H1 (cell line): ENCODE data around the gene ARMC5. TPM values are rescaled to one million over a fixed set of nuclear protein-coding genes. Genes with fewer than 3 reads are reported as not detected.

Source experiments
- CTCF ChIA-PET: fragments of 300-600 bp; sonication (Branson Sonifier 250); formaldehyde crosslinking; loops from one replicate; lab custom pipeline; 2021; ENCODE audit not compliant: partially characterized antibody; lab: Charles Lee
- POLR2A ChIA-PET: fragments of 300-600 bp; sonication (Branson Sonifier 250); formaldehyde crosslinking; loops from one replicate; lab custom pipeline; 2021; ENCODE audit warnings: inconsistent platforms; ENCODE audit not compliant: partially characterized antibody; lab: Charles Lee
- DNase-seq, 2 experiments: peaks; one replicate each; pipeline versions ENCODE4 v3.0.0 to v3.0.0-alpha.2; 2010 to 2022; ENCODE audit warnings: low spot score in 2 of 2, low read depth in 1 of 2, mixed read lengths in 1 of 2
- FAIRE-seq: peaks from 2 replicates; lab custom pipeline; 2011; peaks lifted over from hg19 to GRCh38; lab: Jason Lieb, UNC
- H2AFZ ChIP-seq: 2 replicates; pipeline ENCODE4 v1.8.1; 2012; ENCODE audit warnings: low read length, inconsistent platforms
- H2AK5ac ChIP-seq: 2 replicates; pipeline ENCODE4 v1.6.1; 2013; ENCODE audit warnings: low read depth, low read length
- H2BK120ac ChIP-seq: replicated peaks from 2 replicates; pipeline ENCODE3; 2013; ENCODE audit warnings: low read depth, low read length, inconsistent platforms
- H2BK12ac ChIP-seq: 2 replicates; pipeline ENCODE4 v1.6.1; 2013; ENCODE audit warnings: low read depth, low read length
- H2BK15ac ChIP-seq: 2 replicates; pipeline ENCODE4 v1.6.1; 2013; ENCODE audit warnings: low read length
- H2BK20ac ChIP-seq: 2 replicates; pipeline ENCODE4 v1.6.1; 2013; ENCODE audit warnings: low read length
- H2BK5ac ChIP-seq: 2 replicates; pipeline ENCODE4 v1.6.1; 2013; ENCODE audit warnings: low read depth, low read length
- H3K14ac ChIP-seq: 2 replicates; pipeline ENCODE4 v1.6.1; 2013; ENCODE audit warnings: inconsistent platforms; ENCODE audit not compliant: insufficient read length
- H3K18ac ChIP-seq: 2 replicates; pipeline ENCODE4 v1.6.1; 2013; ENCODE audit warnings: low read length; ENCODE audit errors: extremely low read depth
- H3K23ac ChIP-seq: 2 replicates; pipeline ENCODE4 v1.6.1; 2013; ENCODE audit warnings: inconsistent platforms; ENCODE audit not compliant: insufficient read length
- H3K23me2 ChIP-seq: 2 replicates; pipeline ENCODE4 v1.6.1; 2013; ENCODE audit warnings: low read depth, low read length
- H3K27ac ChIP-seq: 2 replicates; pipeline ENCODE4 v1.6.1; 2011; ENCODE audit warnings: low read depth, low read length, inconsistent platforms
- H3K27me3 ChIP-seq, 4 experiments: replicated peaks in 1 of 4; 1 replicate in 1 of 4; 2 replicates in 3 of 4; pipeline versions ENCODE4 v1.6.1 to v1.8.1; 2011 to 2013; ENCODE audit warnings: low read length in 3 of 4, mild to moderate bottlenecking in 3 of 4, inconsistent platforms in 2 of 4, mixed read lengths in 2 of 4, moderate library complexity in 1 of 4; ENCODE audit not compliant: control insufficient read depth in 3 of 4, insufficient read depth in 3 of 4; ENCODE audit errors: extremely low read depth in 1 of 4
- H3K36me3 ChIP-seq, 4 experiments: 2 replicates each; pipeline versions ENCODE4 v1.6.1 to v1.8.1; 2011 to 2013; ENCODE audit warnings: mild to moderate bottlenecking in 4 of 4, low read length in 3 of 4, moderate library complexity in 2 of 4, control low read depth in 1 of 4, inconsistent platforms in 1 of 4; ENCODE audit not compliant: insufficient read depth in 4 of 4, control insufficient read depth in 2 of 4
- H3K4ac ChIP-seq: replicated peaks from 2 replicates; pipeline ENCODE3; 2013; ENCODE audit warnings: low read length, low read depth, mixed read lengths, inconsistent platforms; ENCODE audit not compliant: insufficient read length
- H3K4me1 ChIP-seq, 4 experiments: replicated peaks in 1 of 4; 1 replicate in 1 of 4; 2 replicates in 3 of 4; pipeline versions ENCODE4 v1.6.1 to v1.8.1; 2011 to 2013; ENCODE audit warnings: low read length in 3 of 4, inconsistent platforms in 2 of 4, mixed read lengths in 1 of 4; ENCODE audit not compliant: insufficient read depth in 4 of 4, control insufficient read depth in 3 of 4
- H3K4me2 ChIP-seq, 2 experiments: 2 replicates each; pipeline versions ENCODE4 v1.6.1 to v1.8.1; 2011 to 2013; ENCODE audit warnings: low read depth in 2 of 2, low read length in 2 of 2, control low read depth in 1 of 2, inconsistent platforms in 1 of 2, mild to moderate bottlenecking in 1 of 2; ENCODE audit not compliant: insufficient read depth in 1 of 2
- H3K4me3 ChIP-seq, 4 experiments: fragments of 200-600, 300-600 bp in 1 of 4; sonication (generic), shearing (Covaris generic), sonication (Bioruptor Twin) in 1 of 4; 2 replicates each; pipeline versions ENCODE4 v1.5.1 to v1.8.1; 2011 to 2016; ENCODE audit warnings: low read length in 4 of 4, low read depth in 3 of 4, control low read depth in 2 of 4, inconsistent platforms in 2 of 4, mild to moderate bottlenecking in 2 of 4, mixed read lengths in 1 of 4, moderate library complexity in 1 of 4; ENCODE audit not compliant: insufficient read depth in 2 of 4; ENCODE audit errors: extremely low read depth in 1 of 4
- H3K56ac ChIP-seq: replicated peaks from 2 replicates; pipeline ENCODE3; 2013; ENCODE audit warnings: low read depth, mild to moderate bottlenecking, mixed read lengths, low read length, inconsistent platforms; ENCODE audit not compliant: insufficient read length
- H3K79me1 ChIP-seq: 2 replicates; pipeline ENCODE4 v1.6.1; 2013; ENCODE audit warnings: low read depth, low read length, control low read depth
- H3K79me2 ChIP-seq, 2 experiments: 2 replicates each; pipeline versions ENCODE4 v1.6.1 to v1.8.1; 2012 to 2013; ENCODE audit warnings: low read length in 2 of 2, mild to moderate bottlenecking in 2 of 2, inconsistent platforms in 1 of 2; ENCODE audit not compliant: insufficient read depth in 2 of 2, control insufficient read depth in 1 of 2
- H3K9ac ChIP-seq, 4 experiments: replicated peaks in 1 of 4; 1 replicate in 1 of 4; 2 replicates in 3 of 4; pipeline versions ENCODE4 v1.6.1 to v1.8.1; 2011 to 2013; ENCODE audit warnings: low read depth in 3 of 4, low read length in 3 of 4, control low read depth in 2 of 4, mild to moderate bottlenecking in 2 of 4, moderate library complexity in 2 of 4, inconsistent platforms in 1 of 4; ENCODE audit errors: extremely low read depth in 1 of 4
- H3K9me3 ChIP-seq, 2 experiments: 2 replicates each; pipeline versions ENCODE4 v1.6.1 to v1.8.1; 2012 to 2013; ENCODE audit warnings: mild to moderate bottlenecking in 2 of 2, moderate library complexity in 2 of 2, control low read depth in 1 of 2, inconsistent platforms in 1 of 2, low read depth in 1 of 2, low read length in 1 of 2, mixed read lengths in 1 of 2; ENCODE audit not compliant: insufficient read depth in 2 of 2
- H4K20me1 ChIP-seq, 2 experiments: replicated peaks in 1 of 2; 2 replicates each; pipeline versions ENCODE3 to v1.8.1; 2011 to 2013; ENCODE audit warnings: inconsistent platforms in 2 of 2, low read length in 2 of 2, mild to moderate bottlenecking in 1 of 2; ENCODE audit not compliant: insufficient read depth in 2 of 2, control insufficient read depth in 1 of 2
- H4K5ac ChIP-seq: 2 replicates; pipeline ENCODE4 v1.6.1; 2013; ENCODE audit warnings: low read length, low read depth, mixed read lengths, inconsistent platforms; ENCODE audit not compliant: insufficient read length
- H4K8ac ChIP-seq: 2 replicates; pipeline ENCODE4 v1.8.0; 2013; ENCODE audit warnings: mild to moderate bottlenecking, moderate library complexity, low read length, inconsistent platforms; ENCODE audit not compliant: insufficient read depth; ENCODE audit errors: extremely low read depth
- H4K91ac ChIP-seq: replicated peaks from 2 replicates; pipeline ENCODE3; 2013; ENCODE audit warnings: low read length, mixed read lengths, inconsistent platforms; ENCODE audit not compliant: insufficient read length
- CBX8 ChIP-seq: fragments of 300-800, 300-1000 bp; sonication (generic); IDR thresholded peaks from 2 replicates; pipeline ENCODE4 v1.7.1; 2016; ENCODE audit warnings: low read depth, low read length, borderline replicate concordance
- CHD2 ChIP-seq: IDR thresholded peaks from 2 replicates; pipeline ENCODE4 v1.6.1; 2012; ENCODE audit warnings: low read length, improper control_type of control experiment
- CTCF ChIP-seq, 3 experiments: IDR thresholded peaks; 1 replicate in 2 of 3; 2 replicates in 1 of 3; pipeline versions ENCODE4 v1.5.1 to v1.6.1; 2011; ENCODE audit warnings: low read length in 3 of 3, mild to moderate bottlenecking in 3 of 3, inconsistent platforms in 2 of 3, low read depth in 1 of 3, moderate library complexity in 1 of 3; ENCODE audit not compliant: insufficient read depth in 1 of 3; ENCODE audit errors: control extremely low read depth in 1 of 3
- EP300 ChIP-seq, 2 experiments: IDR thresholded peaks; 1 replicate in 1 of 2; 2 replicates in 1 of 2; pipeline ENCODE4 v1.6.1; 2011 to 2012; ENCODE audit warnings: low read depth in 2 of 2, low read length in 2 of 2, mild to moderate bottlenecking in 2 of 2, borderline replicate concordance in 1 of 2, inconsistent platforms in 1 of 2, moderate library complexity in 1 of 2
- FOSL1 ChIP-seq: IDR thresholded peaks from 2 replicates; pipeline ENCODE4 v1.6.1; 2011; ENCODE audit warnings: mild to moderate bottlenecking, low read depth, low read length, moderate library complexity; ENCODE audit not compliant: insufficient read depth
- PHF8 ChIP-seq: fragments of 200-600 bp; sonication (generic); conservative IDR thresholded peaks from 2 replicates; pipeline ENCODE4 v1.7.1; 2012; ENCODE audit warnings: low read depth, mild to moderate bottlenecking, inconsistent platforms, low read length, moderate library complexity
- RAD21 ChIP-seq, 2 experiments: IDR thresholded peaks in 1 of 2; conservative IDR thresholded peaks in 1 of 2; 2 replicates each; pipeline ENCODE4 v1.6.1; 2011; ENCODE audit warnings: low read depth in 2 of 2, low read length in 2 of 2, improper control_type of control experiment in 1 of 2, inconsistent platforms in 1 of 2, mild to moderate bottlenecking in 1 of 2, moderate library complexity in 1 of 2
- SP4 ChIP-seq: IDR thresholded peaks from 2 replicates; pipeline ENCODE4 v1.6.1; 2012; ENCODE audit warnings: low read length, inconsistent platforms
- WGBS, 2 experiments: shearing (Covaris generic) in 1 of 2; methylation state at CpG; one replicate each; pipeline versions ENCODE4 v1.1.6 to v1.1.7; 2013 to 2015; ENCODE audit warnings: low lambda C conversion rate in 2 of 2, mixed read lengths in 2 of 2, inconsistent platforms in 1 of 2, low coverage in 1 of 2, missing lambda C conversion rate in 1 of 2; ENCODE audit not compliant: insufficient replicate concordance in 2 of 2, insufficient coverage in 1 of 2, insufficient read length in 1 of 2; ENCODE audit errors: extremely low coverage in 1 of 2, missing lambda C conversion rate in 1 of 2; 5-methylcytosine and 5-hydroxymethylcytosine counted together
- polyA plus RNA-seq, 7 experiments: library from polyadenylated mRNA; depleted of rRNA in 3 of 7; stranded (reverse) in 5 of 7; unstranded in 2 of 7; fragments of >200 nt in 5 of 7; fragments of 200-250 nt in 2 of 7; gene quantifications; 1 replicate in 5 of 7; 2 replicates in 1 of 7; 4 replicates in 1 of 7; pipeline versions ENCODE4 v1.2.1 to v1.2.3, GENCODE V29; 2011 to 2013; ENCODE audit warnings: missing spikeins in 2 of 7, mixed read lengths in 2 of 7
- total RNA-seq: library from RNA; stranded (reverse); fragmentation: NEBNext Ultra II Directional; extraction: Animal tissue kit (Norgen Biotek cat#: 25700); gene quantifications from 2 replicates; pipeline ENCODE4 v1.2.1, GENCODE V29; 2021

The ARMC5 gene
- total and polyA plus RNA-seq, 2 of the 8 experiments (the other 6 are each of a cell fraction or from before 2014, with no cell fraction given) = 7.8 to 8.7 TPM

GRCh38 chr16:31451681-31452351 is 7.5 kb upstream of the ARMC5 start:
- no peak overlapping the region for H3K9ac ChIP-seq
- no peak overlapping the region for H3K18ac ChIP-seq
- TF ChIP-seq PHF8 (no peak), FOSL1 (no peak), CTCF (IDR thresholded peaks at IDR 0.05; ENCODE audit: control extremely low read depth in 1 of 3, insufficient read depth in 1 of 3, low read depth in 1 of 3, low read length in 3 of 3) (peak; percentile 60 to 74 (median 73)), CBX8 (no peak), RAD21 (IDR thresholded peaks at IDR 0.05 in 1 of 2, conservative IDR thresholded peaks at IDR 0.05 in 1 of 2; ENCODE audit: low read depth in 2 of 2, low read length in 2 of 2) (peak; percentile 53 to 64), CHD2 (no peak), SP4 (no peak), EP300 (IDR thresholded peaks at IDR 0.05; ENCODE audit: borderline replicate concordance in 1 of 2, low read depth in 2 of 2, low read length in 2 of 2) (no peak)

More at GRCh38 chr16:31451681-31452351, 7.5 kb upstream of the ARMC5 start:
- H3K4me2 ChIP-seq = peak overlapping the region in 1 of 2 experiments; percentile 10; a peak in 1 of 4 replicates
- no peak overlapping the region for H4K91ac ChIP-seq
- H2BK20ac ChIP-seq = no peak overlapping the region
- no peaks in the 10 kb centered on the region for H3K27me3 ChIP-seq
- H3K27ac ChIP-seq = no peak overlapping the region
- H2AFZ ChIP-seq = no peak overlapping the region
- H2BK12ac ChIP-seq = no peak overlapping the region
- H3K36me3 ChIP-seq = no peaks in the 10 kb centered on the region
- H3K4me1 ChIP-seq = peaks cover 4 to 19% (median 12%) of the 10 kb centered on the region in 4 experiments
- H4K20me1 ChIP-seq = peaks cover 6 to 20% of the 10 kb centered on the region in 2 experiments
- H3K79me2 ChIP-seq = peaks cover 0 to 12% of the 10 kb centered on the region in 2 experiments; a peak in 1 of 4 replicates
- ChIA-PET POLR2A (interaction anchor here (0.6 to 1.7 kb wide), 8 partner anchors 8 to 421 kb away, joined by 3 to 8 read pairs (median 3); partner anchors contain the start of genes FUS, PYCARD, TRIM72 and ZNF267), CTCF (interaction anchor here (0.5 to 2.8 kb wide), 27 partner anchors 9 to 445 kb away, joined by 3 to 32 read pairs (median 3); partner anchors contain the start of genes COX6A2, PYCARD, PYDC1 and RUSF1)
- no peak overlapping the region for H4K8ac ChIP-seq
- no peak overlapping the region for H2BK5ac ChIP-seq
- H3K56ac ChIP-seq = no peak overlapping the region
- no peak overlapping the region for H3K4ac ChIP-seq
- H2AK5ac ChIP-seq = no peak overlapping the region
- no peak for DNase-seq
- H2BK120ac ChIP-seq = no peak overlapping the region
- H3K23ac ChIP-seq = no peak overlapping the region
- H3K14ac ChIP-seq = no peak overlapping the region
- H2BK15ac ChIP-seq = 0 out of 2 replicates have a peak overlapping the region, but pooled peaks have one; percentile 65
- H3K4me3 ChIP-seq = no peak overlapping the region
- FAIRE-seq = no peak
- H3K9me3 ChIP-seq = no peaks in the 10 kb centered on the region
- H3K79me1 ChIP-seq = 0 out of 2 replicates have a peak, but pooled peaks cover 1% of the 10 kb centered on the region
- no peak overlapping the region for H4K5ac ChIP-seq
- WGBS, 2 experiments = 45% methylated on average over 11 of the region's 11 CpGs; no CpG with 5 or more reads in 1 of the 2 experiments
- H3K23me2 ChIP-seq = no peaks in the 10 kb centered on the region
